ENCODE measurements around the gene FGF12.

FGF12 gene

GRCh38 chr3:192303235-192303634 lies 424.1 kb downstream of the FGF12 start:
- no peaks in the 10 kb centered on the region for H3K4me1 ChIP-seq
- no peak overlapping the region for H3K4me3 ChIP-seq (ENCODE audit: low read depth, low read length)
- no peak overlapping the region for H3K4me2 ChIP-seq (ENCODE audit: low read length)
- no peak overlapping the region for H2AFZ ChIP-seq
- H3K27ac ChIP-seq: no peak overlapping the region
- H3K36me3 ChIP-seq (ENCODE audit: control insufficient read depth, insufficient read depth, low read length): no peaks in the 10 kb centered on the region
- no peaks in the 10 kb centered on the region for H3K79me2 ChIP-seq
- H3K27me3 ChIP-seq (ENCODE audit: control insufficient read depth, insufficient read depth, low read length): no peaks in the 10 kb centered on the region
- no peaks in the 10 kb centered on the region for H3K9me3 ChIP-seq (ENCODE audit: control insufficient read depth, low read length)
- no peak for TF ChIP-seq CTCF (IDR thresholded peaks at IDR 0.05)
- no peak overlapping the region for H3K9ac ChIP-seq

GRCh38 chr3:192302721-192303120 lies 424.6 kb downstream of the FGF12 start:
- no peaks in the 10 kb centered on the region for H3K4me1 ChIP-seq
- no peaks in the 10 kb centered on the region for H3K27me3 ChIP-seq (ENCODE audit: control insufficient read depth, insufficient read depth, low read length)
- no peak overlapping the region for H3K4me2 ChIP-seq (ENCODE audit: low read length)
- no peak overlapping the region for H2AFZ ChIP-seq
- no peak overlapping the region for H3K4me3 ChIP-seq (ENCODE audit: low read depth, low read length)
- H3K27ac ChIP-seq: no peak overlapping the region
- no peak for TF ChIP-seq CTCF (IDR thresholded peaks at IDR 0.05)
- no peak overlapping the region for H3K9ac ChIP-seq
- H3K79me2 ChIP-seq: no peaks in the 10 kb centered on the region
- no peaks in the 10 kb centered on the region for H3K36me3 ChIP-seq (ENCODE audit: control insufficient read depth, insufficient read depth, low read length)
- no peaks in the 10 kb centered on the region for H3K9me3 ChIP-seq (ENCODE audit: control insufficient read depth, low read length)

GRCh38 chr3:192299921-192300320 lies 427.4 kb downstream of the FGF12 start:
- H3K9ac ChIP-seq: no peak overlapping the region
- TF ChIP-seq CTCF (IDR thresholded peaks at IDR 0.05): no peak
- H3K4me3 ChIP-seq (ENCODE audit: low read depth, low read length): no peak overlapping the region
- H3K4me2 ChIP-seq (ENCODE audit: low read length): no peak overlapping the region
- H3K36me3 ChIP-seq (ENCODE audit: control insufficient read depth, insufficient read depth, low read length): no peaks in the 10 kb centered on the region
- H3K79me2 ChIP-seq: no peaks in the 10 kb centered on the region
- no peaks in the 10 kb centered on the region for H3K9me3 ChIP-seq (ENCODE audit: control insufficient read depth, low read length)
- H2AFZ ChIP-seq: no peak overlapping the region
- H3K27me3 ChIP-seq (ENCODE audit: control insufficient read depth, insufficient read depth, low read length): no peaks in the 10 kb centered on the region
- H3K27ac ChIP-seq: no peak overlapping the region
- no peaks in the 10 kb centered on the region for H3K4me1 ChIP-seq

- Histone ChIP-seq H3K36me3 (ENCODE audit: control insufficient read depth, insufficient read depth, low read length) (no peaks in the 10 kb centered on the region), H3K4me2 (ENCODE audit: low read length) (no peak overlapping the region), H3K4me1 (no peaks in the 10 kb centered on the region), H2AFZ (no peak overlapping the region), H3K27me3 (ENCODE audit: control insufficient read depth, insufficient read depth, low read length) (no peaks in the 10 kb centered on the region), H3K79me2 (no peaks in the 10 kb centered on the region), H3K4me3 (ENCODE audit: low read depth, low read length) (no peak overlapping the region), H3K27ac (no peak overlapping the region), H3K9me3 (ENCODE audit: control insufficient read depth, low read length) (no peaks in the 10 kb centered on the region), H3K9ac (no peak overlapping the region)
- no peak for TF ChIP-seq CTCF (IDR thresholded peaks at IDR 0.05)
Measured at GRCh38 chr3:192296845-192297244, 430.5 kb downstream of the FGF12 start.

- Histone ChIP-seq H3K27ac (no peak overlapping the region), H3K9me3 (ENCODE audit: control insufficient read depth, low read length) (no peaks in the 10 kb centered on the region), H2AFZ (no peak overlapping the region), H3K27me3 (ENCODE audit: control insufficient read depth, insufficient read depth, low read length) (no peaks in the 10 kb centered on the region), H3K4me2 (ENCODE audit: low read length) (no peak overlapping the region), H3K79me2 (no peaks in the 10 kb centered on the region), H3K4me1 (no peaks in the 10 kb centered on the region), H3K9ac (no peak overlapping the region), H3K36me3 (ENCODE audit: control insufficient read depth, insufficient read depth, low read length) (no peaks in the 10 kb centered on the region), H3K4me3 (ENCODE audit: low read depth, low read length) (no peak overlapping the region)
- TF ChIP-seq CTCF (IDR thresholded peaks at IDR 0.05): no peak
Measured at GRCh38 chr3:192284443-192285072, 442.8 kb downstream of the FGF12 start.

Data from parathyroid adenoma (tissue), 2 donors.